SHP77 (cell line): ENCODE measurements around the gene NEDD1.
A peak's percentile ranks its signal among the peaks of the same experiment; 100 is the strongest.

ENCODE experiments used
- DNase-seq, 2 experiments: peaks; one replicate each; lab custom pipeline; 2025; lab: John Stamatoyannopoulos, UW

The NEDD1 gene

DNA sequence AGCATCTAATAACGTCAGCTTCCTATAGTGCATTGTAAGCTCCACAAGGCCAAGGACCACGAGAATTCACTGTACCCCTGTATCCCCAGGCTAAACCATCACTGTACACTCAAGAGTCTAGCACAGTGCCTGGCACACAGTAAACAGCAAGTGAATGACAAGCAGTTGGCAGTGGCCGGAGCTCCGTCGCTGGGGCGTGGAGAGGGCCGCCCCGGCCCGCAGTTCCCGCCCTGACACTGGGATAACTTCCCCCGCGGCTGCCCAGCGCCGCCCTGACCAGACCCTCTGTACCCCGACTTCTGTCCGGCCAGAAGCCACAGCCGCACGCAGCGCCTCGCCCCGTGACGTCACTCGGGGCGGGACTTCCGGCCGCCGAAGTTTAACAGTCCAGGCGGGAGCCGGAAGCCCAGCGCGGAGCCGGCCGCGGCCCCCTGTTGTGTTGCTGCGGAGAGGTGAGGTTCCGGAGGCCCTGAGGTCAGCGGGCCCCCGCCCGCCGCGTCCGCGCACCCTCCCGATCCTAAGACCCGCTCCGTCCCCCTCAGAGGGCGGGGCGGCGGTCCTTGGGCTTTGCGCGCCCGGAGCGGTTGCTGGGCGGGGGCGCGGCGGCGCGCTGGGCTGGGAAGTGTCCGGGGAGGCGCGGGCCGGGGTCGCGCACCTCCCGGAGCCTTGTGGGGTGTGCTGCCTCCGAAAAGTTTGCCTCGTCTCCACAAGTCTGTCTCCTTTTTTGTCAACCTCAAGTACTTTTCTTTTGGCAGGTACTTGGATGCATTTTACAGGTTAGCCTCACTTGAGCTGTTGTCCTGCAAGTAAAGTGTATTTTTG lies at the start of gene NEDD1:
Gene NEDD1 (plus strand): TSS at position 409 of the 822 bp plus-strand sequence. CDS start 2,503 bp downstream, outside the sequence.
- DNase-seq, result peak; percentile 73 to 81

DNA sequence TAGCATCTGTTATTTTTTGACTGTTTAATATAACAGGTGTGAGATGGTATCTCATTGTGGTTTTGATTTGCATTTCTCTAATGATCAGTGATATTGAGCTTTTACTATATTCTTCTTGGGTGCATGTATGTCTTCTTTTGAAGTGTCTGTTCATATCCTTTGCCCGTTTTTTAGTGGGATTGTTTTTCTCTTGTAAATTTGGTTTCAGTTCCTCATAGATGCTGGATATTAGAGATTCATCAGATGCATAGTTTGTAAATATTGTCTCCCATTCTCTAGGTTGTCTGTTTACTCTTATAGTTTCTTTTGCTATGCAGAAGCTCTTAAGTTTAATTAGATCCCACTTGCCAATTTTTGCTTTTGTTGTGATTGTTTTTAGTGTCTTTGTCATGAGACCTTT lies 48.9 kb upstream of the NEDD1 start:
- no peak for DNase-seq

DNA sequence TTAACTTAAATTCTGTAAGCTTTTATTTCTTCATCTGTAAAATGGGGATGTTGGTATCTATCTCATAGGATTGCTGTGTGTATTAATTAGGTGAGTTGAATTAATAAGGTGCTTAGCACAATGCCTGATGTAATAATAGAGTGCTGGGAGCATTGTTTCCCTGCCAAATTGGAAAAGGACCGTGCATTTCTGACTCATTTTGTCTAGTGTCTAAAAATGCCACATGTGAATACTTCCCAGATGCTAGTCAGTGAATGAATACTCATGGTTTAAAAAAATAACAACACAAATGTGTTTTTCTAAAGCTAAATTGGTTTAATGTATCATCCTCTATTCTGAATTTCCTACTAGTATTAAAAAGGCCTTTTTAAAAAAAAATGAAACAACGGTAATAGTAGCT lies 45.4 kb upstream of the NEDD1 start:
- DNase-seq, result no peak

DNA sequence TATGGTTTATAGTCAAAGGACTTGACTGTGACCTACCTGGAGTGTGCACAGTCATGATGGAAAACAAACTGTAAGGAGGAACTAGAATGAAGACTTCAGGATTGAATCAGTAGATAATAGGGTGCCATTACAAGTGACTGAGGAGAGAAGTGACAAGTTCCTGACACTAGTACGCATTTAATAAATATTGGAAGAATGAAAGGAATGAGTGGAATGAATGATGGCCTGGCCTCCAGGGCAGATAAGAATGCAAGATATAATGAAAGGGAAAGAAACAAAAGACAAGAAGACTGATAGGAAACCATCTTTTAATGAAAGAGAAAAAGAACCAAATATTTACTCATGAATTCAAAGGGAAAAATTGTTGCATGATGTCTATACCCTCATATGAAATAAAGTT lies 44.7 kb upstream of the NEDD1 start:
- no peak for DNase-seq

DNA sequence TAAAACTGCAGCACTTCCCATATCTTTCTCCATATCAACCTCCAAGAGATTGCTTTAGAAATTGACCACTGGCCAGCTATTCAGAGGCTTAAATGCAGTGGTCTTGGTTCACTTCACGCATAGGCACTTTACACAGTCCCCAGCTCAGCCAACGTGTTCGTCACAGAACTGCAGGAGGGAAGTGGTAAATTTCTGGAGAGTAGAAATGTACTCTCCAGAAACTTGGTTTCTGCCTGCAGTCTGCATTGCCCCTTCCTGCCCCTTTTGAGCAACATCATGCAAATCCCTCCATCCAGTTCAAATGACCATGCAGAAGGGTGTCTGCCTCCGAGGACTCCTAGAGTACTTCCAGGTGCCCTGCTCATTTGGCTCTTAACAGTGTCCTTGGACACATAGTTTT lies 42.7 kb upstream of the NEDD1 start:
- DNase-seq, result no peak

DNA sequence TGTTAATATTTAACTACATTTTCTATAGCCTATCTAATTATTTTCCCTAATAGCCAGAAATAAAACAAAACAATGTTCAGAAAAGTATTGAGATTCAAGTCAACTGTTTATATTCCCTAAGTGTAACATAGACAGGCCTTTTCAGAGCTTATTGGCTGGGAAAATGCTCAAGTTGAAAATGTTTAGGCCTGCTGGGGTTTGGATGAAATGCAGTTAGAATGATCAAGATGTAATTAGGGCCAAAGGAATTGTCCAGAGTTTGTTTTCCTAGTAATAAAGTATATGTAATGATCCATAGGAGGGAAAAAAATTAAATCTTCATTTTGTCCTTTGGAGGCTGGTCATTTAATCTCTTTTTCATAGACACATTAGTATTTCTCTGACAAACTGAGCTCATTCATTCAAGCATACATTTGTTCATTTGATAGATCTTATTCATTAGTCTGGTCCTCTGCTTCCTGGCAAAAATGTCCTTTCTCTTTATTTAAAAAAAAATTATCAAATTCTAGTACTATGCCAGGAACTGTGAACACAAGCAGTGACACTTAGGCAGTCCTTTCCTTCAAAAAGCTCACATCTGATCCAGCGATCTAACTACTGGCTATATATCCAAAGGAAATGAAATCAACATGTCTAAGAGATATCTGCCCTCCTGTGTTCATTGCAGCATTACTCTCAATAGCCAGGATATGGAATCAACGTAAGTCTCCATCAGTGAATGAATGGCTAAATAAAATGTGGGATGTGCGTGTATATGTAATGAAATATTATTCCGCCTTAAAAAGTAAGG lies 40.1 kb upstream of the NEDD1 start:
- DNase-seq, result no peak

DNA sequence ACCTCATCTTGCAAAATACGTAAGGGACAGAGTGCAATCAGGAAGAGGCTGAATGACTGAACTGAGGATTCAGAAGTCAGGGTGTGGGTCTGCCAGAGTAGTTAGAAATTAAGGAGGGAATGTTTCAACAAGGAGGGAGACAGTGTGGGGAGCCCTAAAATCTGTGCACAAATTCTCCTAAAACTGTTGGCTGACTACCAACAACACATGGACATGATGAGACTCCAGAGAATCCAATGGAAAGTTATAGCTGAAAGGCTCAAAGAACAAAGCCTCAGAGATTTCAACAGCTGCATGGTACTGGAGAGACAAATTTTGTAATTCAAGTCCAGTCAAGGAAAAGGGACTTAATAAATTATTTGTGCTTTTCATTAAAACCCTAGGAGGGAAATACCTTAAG lies 36.1 kb upstream of the NEDD1 start:
- no peak for DNase-seq

- no peak for DNase-seq
Observed at GRCh38 chr12:96872961-96873360, 34.1 kb upstream of the NEDD1 start.

DNA sequence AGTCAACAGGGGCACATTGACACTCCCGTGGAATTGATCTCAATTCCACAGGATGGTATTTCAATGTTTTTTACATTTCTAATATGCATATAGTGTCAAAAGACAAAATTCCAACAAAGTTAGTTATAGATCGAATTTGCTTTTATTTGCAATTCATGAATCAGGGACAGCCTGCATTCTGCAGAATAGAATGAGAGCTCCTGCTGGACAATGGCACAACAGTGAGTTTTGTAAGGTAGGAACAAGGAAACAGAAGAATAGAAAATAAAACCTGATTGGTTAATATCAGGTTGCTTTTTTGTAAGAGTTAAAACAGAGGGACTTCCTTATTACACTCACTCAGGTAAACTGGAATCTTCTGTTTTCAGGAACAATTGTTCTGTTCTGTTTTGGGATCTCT lies 32.8 kb upstream of the NEDD1 start:
- no peak for DNase-seq

- no peak for DNase-seq
Observed at GRCh38 chr12:96876966-96877365, 30.1 kb upstream of the NEDD1 start.

DNA sequence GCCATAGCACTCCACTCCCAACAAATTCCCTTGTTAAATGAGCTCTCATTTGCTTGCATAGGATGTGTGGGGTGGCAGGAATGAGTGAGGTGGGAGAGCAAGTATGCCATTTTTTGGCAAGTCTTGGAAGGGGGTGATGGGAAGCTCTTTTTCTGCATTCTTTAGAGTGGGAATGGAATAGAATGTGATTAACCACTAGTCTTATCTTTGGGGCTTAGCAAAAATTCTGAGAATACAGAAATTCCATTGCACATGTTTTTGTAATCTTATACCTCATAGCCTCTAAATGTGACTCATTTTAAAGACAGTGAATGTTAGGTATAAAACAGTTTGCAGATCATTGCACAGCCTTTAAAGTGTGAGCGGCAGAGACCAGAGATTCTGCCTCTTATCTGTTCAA lies 28.4 kb upstream of the NEDD1 start:
- DNase-seq, result no peak

- no peak for DNase-seq
Observed at GRCh38 chr12:96879301-96879700, 27.8 kb upstream of the NEDD1 start.

DNA sequence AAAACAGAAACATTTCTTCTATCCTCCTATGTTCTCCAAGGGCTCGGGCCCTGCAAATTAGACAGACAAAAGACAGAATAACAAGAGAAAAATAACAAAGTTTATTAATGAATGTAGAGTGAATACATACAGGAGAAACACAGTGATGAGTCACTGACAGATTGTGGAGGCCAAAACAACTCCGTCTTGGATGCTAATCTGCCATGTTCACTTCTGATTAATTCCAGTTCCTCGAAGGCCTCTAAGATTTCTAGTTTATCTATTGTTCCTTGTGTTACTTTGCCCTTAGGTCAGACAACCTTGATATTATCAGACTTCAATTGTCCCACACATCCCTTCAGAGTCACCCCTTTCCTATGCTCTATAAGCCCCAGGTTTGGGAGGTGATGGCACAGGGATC lies 26.8 kb upstream of the NEDD1 start:
- DNase-seq, result no peak

DNA sequence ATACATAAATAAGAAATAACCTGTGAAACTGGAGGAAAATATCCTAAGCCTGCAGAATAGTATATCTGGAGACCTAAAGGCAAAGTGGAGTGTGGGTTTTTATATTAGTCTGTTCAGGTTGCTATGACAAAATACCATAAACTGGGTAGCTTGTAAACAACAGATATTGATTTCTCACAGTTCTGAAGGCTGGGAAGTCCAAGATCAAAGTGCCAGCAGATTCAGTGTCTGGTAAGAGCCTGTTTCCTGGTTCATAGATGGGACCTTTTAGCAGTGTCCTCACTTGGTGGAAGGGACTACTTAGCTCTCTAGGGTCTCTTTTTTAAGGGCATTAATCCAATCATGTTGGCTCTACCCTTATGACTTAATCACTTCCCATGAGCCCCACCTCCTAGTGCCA lies 25.4 kb upstream of the NEDD1 start:
- DNase-seq, result no peak

- DNase-seq, result no peak
Observed at GRCh38 chr12:96882862-96883261, 24.2 kb upstream of the NEDD1 start.

- no peak for DNase-seq
Observed at GRCh38 chr12:96883571-96883970, 23.5 kb upstream of the NEDD1 start.

GRCh38 chr12:96886998-96887677 lies 19.9 kb upstream of the NEDD1 start:
- no peak for DNase-seq

DNA sequence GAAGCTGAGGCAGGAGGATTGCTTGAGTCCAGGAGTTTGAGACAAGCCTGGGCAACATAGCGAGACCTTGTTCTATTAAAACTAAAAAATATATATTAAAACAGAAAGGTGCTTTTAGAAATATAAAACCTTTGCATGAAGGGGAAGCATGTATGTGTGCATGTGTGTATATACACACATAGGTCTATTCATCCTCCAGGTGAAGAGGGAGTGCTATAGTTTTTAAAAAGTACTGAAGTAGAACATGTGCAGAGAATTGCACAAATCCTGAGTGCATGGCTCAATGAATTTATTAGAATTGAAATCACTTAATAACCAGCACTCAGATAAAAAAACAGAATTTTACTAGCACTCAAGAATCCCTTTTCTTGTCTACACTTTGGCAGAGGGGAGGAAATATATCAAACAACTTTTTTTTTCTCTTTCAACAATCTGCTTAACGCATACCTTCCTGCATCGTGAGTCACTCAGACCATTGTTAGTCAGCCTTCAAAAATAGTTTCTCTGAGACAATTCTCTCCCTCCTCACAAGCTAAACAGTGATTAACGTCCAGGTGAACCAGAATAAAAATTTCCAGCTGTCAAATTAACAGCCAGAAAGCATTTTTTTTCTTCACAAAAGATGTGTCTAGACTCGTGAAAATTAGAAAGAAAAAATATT lies 17.7 kb upstream of the NEDD1 start:
- DNase-seq, result no peak

- DNase-seq, result no peak
Observed at GRCh38 chr12:96890331-96890730, 16.7 kb upstream of the NEDD1 start.

DNA sequence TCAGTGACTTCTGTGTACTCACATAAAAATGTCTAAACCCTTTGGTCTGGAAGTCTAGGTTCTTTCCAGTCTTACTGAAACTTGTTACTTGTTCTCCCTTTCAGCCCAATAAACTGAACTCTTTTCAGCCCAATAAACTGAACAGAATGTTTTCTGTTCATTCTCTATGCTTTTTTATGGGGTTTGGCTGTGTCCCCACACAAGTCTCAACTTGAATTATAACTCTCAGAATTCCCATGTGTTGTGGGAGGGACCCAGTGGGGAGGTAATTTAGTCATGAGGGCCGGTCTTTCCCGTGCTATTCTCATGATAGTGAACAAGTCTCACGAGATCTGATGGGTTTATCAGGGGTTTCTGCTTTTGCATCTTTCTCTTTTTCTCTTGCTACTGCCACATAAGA lies 15.0 kb upstream of the NEDD1 start:
- DNase-seq, result no peak

GRCh38 chr12:96897421-96897820 lies 9.6 kb upstream of the NEDD1 start:
- no peak for DNase-seq

DNA sequence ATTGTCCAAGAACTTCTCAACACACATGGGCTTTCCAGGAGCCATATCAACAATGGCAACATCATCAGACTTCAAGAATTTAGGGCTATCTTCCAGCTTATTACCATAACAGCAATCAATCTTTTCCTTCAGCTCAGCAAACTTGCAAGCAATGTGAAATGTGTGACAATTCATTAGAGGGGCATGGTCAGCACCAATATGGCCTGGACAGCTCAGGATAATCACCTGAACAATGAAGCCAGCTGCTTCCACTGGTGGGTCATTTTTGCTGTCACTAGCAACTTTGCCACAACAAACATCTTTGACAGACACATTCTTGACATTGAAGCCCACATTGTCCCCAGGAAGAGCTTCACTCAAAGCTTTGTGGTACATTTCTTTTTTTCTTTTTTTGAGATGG lies 5.9 kb upstream of the NEDD1 start:
- DNase-seq, result no peak
